ENCODE data around the gene TTC34.
"Not testable (repeated sequence)": the region's sequence is repeated elsewhere in the genome, so short reads cannot be mapped to it uniquely, and the experiment has no call there.

GRCh38 chr1:2748626-2749025, 52.9 kb downstream of the TTC34 start:
- TF ChIP-seq POLR2A (IDR thresholded peaks at IDR 0.05; ENCODE audit: low read depth, low read length); POLR2AphosphoS5 (IDR thresholded peaks at IDR 0.05; ENCODE audit: low read depth, low read length); PAX5 (IDR thresholded peaks at IDR 0.05; ENCODE audit: insufficient read depth, low read length, severe bottlenecking); TAF1 (IDR thresholded peaks at IDR 0.05; ENCODE audit: low read depth, low read length); POU2F2 (IDR thresholded peaks at IDR 0.05; ENCODE audit: low read depth, low read length); SPI1 (IDR thresholded peaks at IDR 0.05; ENCODE audit: low read depth, low read length): not testable (repeated sequence)
